Heart left ventricle (tissue), 16 donors: Measurements from ENCODE around the gene LRRTM4. TPM values are rescaled to one million over a fixed set of nuclear protein-coding genes. Genes with fewer than 3 reads are reported as not detected.

Experiments
- ATAC-seq, 4 donors: fragments of 200-7000 bp; cut with Tn5 transposase; one replicate each; pipeline ENCODE4 v1.9.1; 2020 to 2022; ENCODE audit warnings: moderate library complexity in 4 of 4, mild to moderate bottlenecking in 3 of 4, moderate number of reproducible peaks in 1 of 4
- DNase-seq, 5 donors: peaks; one replicate each; pipeline ENCODE4 v3.0.0-alpha.2; 2020
- H3K27ac ChIP-seq, 12 donors: fragments of 200-600 bp; sonication (generic) in 4 of 12; one replicate each; pipeline versions ENCODE4 v1.5.0 to v1.8.0; 2016 to 2022; ENCODE audit warnings: mild to moderate bottlenecking in 2 of 12
- H3K27me3 ChIP-seq, 9 donors: fragments of 200-600 bp; sonication (generic) in 2 of 9; one replicate each; pipeline versions ENCODE4 v1.5.1 to v1.8.0; 2016 to 2022; ENCODE audit warnings: mild to moderate bottlenecking in 3 of 9
- H3K36me3 ChIP-seq, 9 donors: fragments of 200-600 bp; sonication (generic) in 2 of 9; one replicate each; pipeline versions ENCODE4 v1.5.0 to v1.8.0; 2018 to 2022; ENCODE audit warnings: mild to moderate bottlenecking in 2 of 9
- H3K4me1 ChIP-seq, 12 donors: fragments of 200-600 bp; sonication (generic) in 4 of 12; one replicate each; pipeline versions ENCODE4 v1.5.0 to v1.8.0; 2016 to 2022; ENCODE audit warnings: mild to moderate bottlenecking in 3 of 12
- H3K4me3 ChIP-seq, 12 donors: fragments of 200-600 bp; sonication (generic) in 4 of 12; one replicate each; pipeline versions ENCODE4 v1.5.0 to v1.8.0; 2017 to 2022; ENCODE audit warnings: mild to moderate bottlenecking in 9 of 12, moderate library complexity in 4 of 12
- H3K9me3 ChIP-seq, 12 donors: fragments of 200-600 bp; sonication (generic) in 4 of 12; one replicate each; pipeline versions ENCODE4 v1.5.0 to v1.8.0; 2016 to 2022; ENCODE audit warnings: mild to moderate bottlenecking in 1 of 12
- CTCF ChIP-seq, 12 donors: fragments of 200-600 bp; sonication (generic) in 4 of 12; IDR thresholded peaks; one replicate each; pipeline versions ENCODE4 v1.5.0 to v1.8.0; 2018 to 2022; ENCODE audit warnings: antibody characterized with exemption in 12 of 12, mild to moderate bottlenecking in 5 of 12
- POLR2A ChIP-seq, 2 donors: fragments of 450-650 bp; IDR thresholded peaks; one replicate each; pipeline ENCODE4 v1.6.1; 2017; ENCODE audit warnings: antibody characterized with exemption in 2 of 2, mild to moderate bottlenecking in 2 of 2, moderate library complexity in 2 of 2
- WGBS, 4 donors: extraction: QIAGEN DNeasy Blood & Tissue Kit in 2 of 4; methylation state at CpG; one replicate each; pipeline versions ENCODE4 v1.1.5 to v1.1.7; 2013 to 2018; 5-methylcytosine and 5-hydroxymethylcytosine counted together
- intact Hi-C, 10 donors: fragments of 100-400 bp; cut with DNase I; formaldehyde crosslinking; loops; one replicate each; pipeline versions ENCODE4 v1.11.1 to v1.14.2; 2022
- polyA plus RNA-seq, 2 donors: library from polyadenylated mRNA; stranded (reverse); fragments of 200-250 nt; gene quantifications; one replicate each; pipeline ENCODE4 v1.2.3, GENCODE V29; 2013
- total RNA-seq, 9 donors: library from RNA; depleted of rRNA in 2 of 9; stranded (reverse); fragments of >200 nt in 2 of 9; fragmentation: NEBNext Ultra II Directional in 3 of 9; extraction: Animal tissue kit (Norgen Biotek cat#: 25700) in 3 of 9; gene quantifications; one replicate each; pipeline versions ENCODE4 v1.1.0 to v1.2.4, GENCODE V29; 2016 to 2023
- donor health status: ischemic (EF 13 %, LVEDD 7.1; RV severe dilation, severe dysfunction).
- donor health status: healthy with polysubstance abuse.
- donor health status: DM: no; HTN: yes; CAD: no.
- donor health status: DM: no; HTN: no; CAD: no.
- donor health status: ischemic (EF 25% LVEDD 6.9; RV normal size, moderate dysfunction).
- donor health status: ischemic (EF 25% LVEDD 5.7; RV mildly dilated, moderate dysfunction).
- donor health status: healthy.
- donor health status: DM: yes; HTN: yes; CAD: no.
- donor health status: ischemic (EF 35%, LVEDD 5.7; RV mildly dilated, moderate dysfunction).
- donor health status: nonischemic (EF 11% LVEDD 7.7; RV severe dilation, severe dysfunction).
- donor health status: DM: yes; HTN: yes; CAD: no.
- donor health status: PGD.
- donor health status: ischemic (EF 29% LVEDD 5.4; RV normal size, mild dysfunction).
- donor health status: nonischemic (EF 23%, LVEDD 6.1; RV moderate dilation, normal function).

The LRRTM4 gene
- total and polyA plus RNA-seq, 11 donors: 0.15 to 1.3 (median 0.50) TPM; not detected in 1

GRCh38 chr2:77001895-77002294, 520.3 kb downstream of the LRRTM4 start:
- Histone ChIP-seq H3K36me3 (no peaks in the 10 kb centered on the region), H3K4me1 (no peaks in the 10 kb centered on the region), H3K4me3 (no peak overlapping the region), H3K27me3 (no peaks in the 10 kb centered on the region), H3K9me3 (no peaks in the 10 kb centered on the region), H3K27ac (no peak overlapping the region)
- WGBS, 4 donors: 88 to 96% (median 93%) methylated on average over 1 of the region's 1 CpG
- no peak for TF ChIP-seq CTCF (IDR thresholded peaks at IDR 0.05)
- no peak for TF ChIP-seq POLR2A (IDR thresholded peaks at IDR 0.05)
- DNase-seq (no peak), ATAC-seq (no peak)
- intact Hi-C loops: no loop called here

GRCh38 chr2:76998704-76999103, 523.5 kb downstream of the LRRTM4 start:
- TF ChIP-seq POLR2A (IDR thresholded peaks at IDR 0.05): no peak
- TF ChIP-seq CTCF (IDR thresholded peaks at IDR 0.05): no peak
- no peak overlapping the region for H3K27ac ChIP-seq
- ATAC-seq: no peak
- no peaks in the 10 kb centered on the region for H3K36me3 ChIP-seq
- no peaks in the 10 kb centered on the region for H3K9me3 ChIP-seq
- H3K4me1 ChIP-seq: no peaks in the 10 kb centered on the region
- H3K27me3 ChIP-seq: no peaks in the 10 kb centered on the region
- H3K4me3 ChIP-seq: no peak overlapping the region
- WGBS, 4 donors: 66 to 78% (median 72%) methylated on average over 3 of the region's 3 CpGs
- DNase-seq: no peak
- intact Hi-C loops: no loop called here

GRCh38 chr2:76998152-76998551, 524.0 kb downstream of the LRRTM4 start:
- Histone ChIP-seq H3K36me3 (no peaks in the 10 kb centered on the region), H3K4me3 (no peak overlapping the region), H3K4me1 (no peaks in the 10 kb centered on the region), H3K27me3 (no peaks in the 10 kb centered on the region), H3K27ac (no peak overlapping the region), H3K9me3 (no peaks in the 10 kb centered on the region)
- TF ChIP-seq CTCF (IDR thresholded peaks at IDR 0.05) (no peak), POLR2A (IDR thresholded peaks at IDR 0.05) (no peak)
- DNase-seq (no peak), ATAC-seq (no peak)
- intact Hi-C loops: no loop called here

- Histone ChIP-seq H3K4me3 (no peak overlapping the region), H3K36me3 (no peaks in the 10 kb centered on the region), H3K4me1 (no peaks in the 10 kb centered on the region), H3K27me3 (no peaks in the 10 kb centered on the region), H3K9me3 (no peaks in the 10 kb centered on the region), H3K27ac (no peak overlapping the region)
- no peak for DNase-seq
- 77 to 81% (median 79%) methylated on average over 1 of the region's 1 CpG for WGBS, 4 donors
- intact Hi-C loops: no loop called here
- no peak for ATAC-seq
- no peak for TF ChIP-seq POLR2A (IDR thresholded peaks at IDR 0.05)
- TF ChIP-seq CTCF (IDR thresholded peaks at IDR 0.05): no peak
Measured at GRCh38 chr2:76997296-76997695, 524.9 kb downstream of the LRRTM4 start.
